K562 (cell line): ENCODE data around the gene PSG6.
"Not testable (repeated sequence)": the region's sequence is repeated elsewhere in the genome, so short reads cannot be mapped to it uniquely, and the experiment has no call there.

Experiments
- BACH1 ChIP-seq: fragments of 200-800 bp; sonication (Bioruptor generic); IDR thresholded peaks from 2 replicates; pipeline ENCODE4 v1.6.1; 2016; ENCODE audit warnings: missing genetic modification characterization, missing compliant biosample characterization
- JUN ChIP-seq, 2 experiments: sonication (generic) in 1 of 2; formaldehyde crosslinking in 1 of 2; IDR thresholded peaks; 2 replicates each; pipeline versions ENCODE4 v1.6.1 to v1.8.0; 2012 to 2022; ENCODE audit warnings: borderline replicate concordance in 2 of 2, mild to moderate bottlenecking in 2 of 2, improper control_type of control experiment in 1 of 2, low read depth in 1 of 2, low read length in 1 of 2, missing genetic modification reagents in 1 of 2
- JUND ChIP-seq, 2 experiments: IDR thresholded peaks; 2 replicates in 1 of 2; 3 replicates in 1 of 2; pipeline ENCODE4 v1.6.1; 2011; ENCODE audit warnings: borderline replicate concordance in 2 of 2, low read depth in 2 of 2, low read length in 2 of 2, improper control_type of control experiment in 1 of 2, missing biosample characterization in 1 of 2, missing genetic modification characterization in 1 of 2, missing genetic modification reagents in 1 of 2
- NFE2 ChIP-seq: IDR thresholded peaks from 2 replicates; pipeline ENCODE4 v1.6.1; 2014; ENCODE audit warnings: antibody characterized with exemption, low read depth
- POLR2A ChIP-seq: fragments of 450-650 bp; conservative IDR thresholded peaks from 2 replicates; pipeline ENCODE4 v1.6.1; 2016
- RFX5 ChIP-seq: IDR thresholded peaks from 2 replicates; pipeline ENCODE4 v1.6.1; 2011; ENCODE audit warnings: low read depth, mild to moderate bottlenecking, improper control_type of control experiment, low read length
- ZNF124 ChIP-seq: sonication (generic); formaldehyde crosslinking; IDR thresholded peaks from 2 replicates; pipeline ENCODE4 v1.8.1; 2022; ENCODE audit warnings: missing genetic modification reagents
- ZNF57 ChIP-seq: fragments of 450-650 bp; formaldehyde crosslinking; IDR thresholded peaks from 2 replicates; pipeline ENCODE4 v1.4.0; 2020; ENCODE audit warnings: mild to moderate bottlenecking, moderate library complexity
- TF ChIP-seq, protein P1 (sequence below): sonication (generic); formaldehyde crosslinking; IDR thresholded peaks from 2 replicates; pipeline ENCODE4 v1.9.0; 2022; ENCODE audit warnings: mild to moderate bottlenecking, missing genetic modification reagents
- TF ChIP-seq, protein P2 (sequence below), 3 experiments: IDR thresholded peaks in 2 of 3; conservative IDR thresholded peaks in 1 of 3; 2 replicates each; pipeline ENCODE4 v1.5.1; 2011 to 2012; ENCODE audit warnings: low read length in 3 of 3, mild to moderate bottlenecking in 3 of 3, control low read depth in 2 of 3, improper control_type of control experiment in 1 of 3, inconsistent platforms in 1 of 3, low read depth in 1 of 3, mixed read lengths in 1 of 3, moderate library complexity in 1 of 3; ENCODE audit not compliant: insufficient read depth in 2 of 3

DNA sequence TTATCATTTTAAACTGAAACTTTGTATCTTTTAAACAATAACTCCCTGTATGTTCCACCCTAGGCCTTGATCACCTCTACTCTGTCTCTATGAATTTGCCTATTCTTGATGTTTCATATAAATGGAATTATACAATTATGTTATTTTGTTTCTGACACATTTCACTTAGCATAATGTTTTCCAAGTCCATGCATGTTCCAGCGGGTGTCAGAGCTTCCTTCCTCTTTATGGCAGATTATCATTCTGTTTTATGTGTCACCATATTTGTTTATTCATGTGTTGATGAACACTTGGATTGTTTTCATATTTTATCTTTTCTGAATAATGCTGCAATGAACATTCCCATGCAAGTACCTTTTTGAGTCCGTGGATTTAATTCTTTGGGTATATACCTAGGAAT, 35.0 kb downstream of the PSG6 start:
- not testable (repeated sequence) for TF ChIP-seq ZNF57 (CRISPR knock-in tag); JUN (IDR thresholded peaks at IDR 0.05; ENCODE audit: borderline replicate concordance, low read depth, low read length); JUN (CRISPR knock-in tag; IDR thresholded peaks at IDR 0.05; ENCODE audit: borderline replicate concordance); NFE2; RFX5; POLR2A; ZNF124 (CRISPR knock-in tag); JUND (IDR thresholded peaks at IDR 0.05; ENCODE audit: borderline replicate concordance, low read depth, low read length); JUND (tag; IDR thresholded peaks at IDR 0.05; ENCODE audit: borderline replicate concordance, low read depth, low read length); BACH1
- TF ChIP-seq, protein P1, sequence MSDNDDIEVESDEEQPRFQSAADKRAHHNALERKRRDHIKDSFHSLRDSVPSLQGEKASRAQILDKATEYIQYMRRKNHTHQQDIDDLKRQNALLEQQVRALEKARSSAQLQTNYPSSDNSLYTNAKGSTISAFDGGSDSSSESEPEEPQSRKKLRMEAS = not testable (repeated sequence)
- TF ChIP-seq, protein P2, sequence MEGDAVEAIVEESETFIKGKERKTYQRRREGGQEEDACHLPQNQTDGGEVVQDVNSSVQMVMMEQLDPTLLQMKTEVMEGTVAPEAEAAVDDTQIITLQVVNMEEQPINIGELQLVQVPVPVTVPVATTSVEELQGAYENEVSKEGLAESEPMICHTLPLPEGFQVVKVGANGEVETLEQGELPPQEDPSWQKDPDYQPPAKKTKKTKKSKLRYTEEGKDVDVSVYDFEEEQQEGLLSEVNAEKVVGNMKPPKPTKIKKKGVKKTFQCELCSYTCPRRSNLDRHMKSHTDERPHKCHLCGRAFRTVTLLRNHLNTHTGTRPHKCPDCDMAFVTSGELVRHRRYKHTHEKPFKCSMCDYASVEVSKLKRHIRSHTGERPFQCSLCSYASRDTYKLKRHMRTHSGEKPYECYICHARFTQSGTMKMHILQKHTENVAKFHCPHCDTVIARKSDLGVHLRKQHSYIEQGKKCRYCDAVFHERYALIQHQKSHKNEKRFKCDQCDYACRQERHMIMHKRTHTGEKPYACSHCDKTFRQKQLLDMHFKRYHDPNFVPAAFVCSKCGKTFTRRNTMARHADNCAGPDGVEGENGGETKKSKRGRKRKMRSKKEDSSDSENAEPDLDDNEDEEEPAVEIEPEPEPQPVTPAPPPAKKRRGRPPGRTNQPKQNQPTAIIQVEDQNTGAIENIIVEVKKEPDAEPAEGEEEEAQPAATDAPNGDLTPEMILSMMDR (IDR thresholded peaks at IDR 0.05 in 2 of 3, conservative IDR thresholded peaks at IDR 0.05 in 1 of 3; ENCODE audit: insufficient read depth in 2 of 3, low read depth in 1 of 3, low read length in 3 of 3) = not testable (repeated sequence)
